ENCODE results near the gene PAPLN.

Gene PAPLN

DNA sequence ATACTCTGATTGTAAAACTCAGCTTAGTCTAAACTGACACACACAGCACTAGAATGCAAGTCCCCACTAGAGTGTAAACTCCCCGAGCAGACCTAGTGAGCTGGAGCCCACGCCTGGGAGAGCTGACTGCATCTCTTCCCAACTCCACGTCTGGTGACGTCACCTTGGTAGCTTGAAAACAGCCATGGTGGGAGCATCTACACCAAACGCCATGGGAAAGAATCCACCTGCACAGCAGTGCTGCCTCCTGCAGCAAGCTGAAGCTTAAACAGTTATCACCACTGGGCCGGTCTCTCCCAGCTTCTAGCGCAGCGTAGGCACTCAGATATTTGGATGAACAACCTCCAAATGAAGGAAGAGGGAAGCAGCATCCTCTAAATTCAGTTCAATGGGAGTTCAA is 4.3 kb upstream of the PAPLN start:
- DNase-seq (ENCODE audit: low spot score) = no peak

DNA sequence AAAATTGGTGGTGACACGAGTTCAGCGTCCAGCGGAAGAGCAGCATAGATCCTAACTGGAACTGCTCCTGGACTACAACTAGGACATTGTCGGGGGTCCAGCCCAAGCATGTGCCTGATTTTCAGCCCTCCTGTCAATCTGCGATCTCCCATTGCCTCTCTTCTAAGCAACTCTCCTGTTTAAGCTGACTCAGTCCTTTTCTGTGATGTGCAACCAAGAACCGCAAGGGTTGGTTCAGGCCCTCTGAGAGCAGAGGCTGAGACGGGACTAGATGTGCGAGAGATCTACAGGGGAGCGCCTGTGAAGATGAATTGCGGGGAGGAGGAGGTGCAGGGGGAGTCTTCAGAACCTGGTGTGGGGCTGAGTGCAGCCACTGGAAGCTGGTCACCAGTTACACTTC is 3.7 kb upstream of the PAPLN start:
- peak; percentile 34 for DNase-seq (ENCODE audit: low spot score)

DNA sequence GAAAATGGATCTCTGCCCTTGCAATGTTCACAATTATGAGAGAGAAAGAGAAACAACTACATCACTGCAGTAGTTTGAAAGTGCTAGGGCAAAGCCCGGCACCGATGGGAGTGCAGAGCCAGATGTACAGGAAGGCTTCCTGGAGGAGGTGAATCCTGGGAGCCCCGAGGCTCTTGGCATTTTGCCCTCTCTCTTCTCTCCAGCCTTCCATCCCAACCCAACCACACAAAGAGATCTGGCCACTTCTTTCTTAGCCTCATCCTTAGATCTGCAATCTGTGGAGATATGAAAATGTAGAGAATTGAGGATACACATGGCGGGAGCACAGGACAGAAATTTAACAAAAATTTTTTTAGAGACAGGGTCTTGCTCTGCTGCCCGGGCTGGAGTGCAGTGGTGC is 3.3 kb upstream of the PAPLN start:
- DNase-seq (ENCODE audit: low spot score) = peak; percentile 46

DNA sequence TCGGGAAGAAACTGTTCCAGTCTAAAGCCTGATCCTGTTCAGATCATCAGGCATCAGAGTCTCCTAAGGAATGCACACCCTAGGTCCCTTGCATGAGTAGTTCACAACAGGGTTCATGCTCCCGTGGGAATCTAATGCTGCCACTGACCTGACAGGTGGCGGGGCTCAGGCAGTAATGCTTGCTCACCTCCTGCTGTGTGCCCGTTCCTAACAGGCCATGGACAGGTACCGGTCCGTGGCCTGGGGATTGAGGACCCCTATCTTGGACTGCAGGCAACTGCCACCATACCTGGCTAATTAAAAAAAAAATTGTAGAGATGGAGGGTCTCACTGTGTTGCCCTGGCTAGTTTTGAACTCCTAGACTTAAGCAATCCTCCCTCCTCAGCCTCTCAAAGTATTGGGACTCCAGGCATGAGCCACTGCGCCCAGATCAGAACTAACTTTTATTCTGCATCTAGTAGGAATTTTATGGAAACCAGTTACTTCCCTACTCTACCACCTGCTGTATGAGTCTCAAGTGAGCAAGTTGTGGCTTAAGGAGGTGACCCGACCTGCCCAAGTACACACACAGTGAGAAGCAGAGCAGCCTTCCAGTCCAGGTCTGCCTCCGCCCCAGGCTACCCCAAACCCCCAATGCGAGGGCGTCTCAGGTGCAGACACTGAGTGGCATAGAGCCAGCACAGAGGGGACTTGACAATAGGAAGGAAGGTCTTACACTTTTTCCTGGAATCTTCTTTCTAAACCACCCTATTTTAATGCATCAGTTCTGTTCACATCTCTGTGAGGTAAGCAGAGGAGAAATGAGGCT is 2.5 kb upstream of the PAPLN start:
- peak; percentile 25 for DNase-seq (ENCODE audit: low spot score)

DNA sequence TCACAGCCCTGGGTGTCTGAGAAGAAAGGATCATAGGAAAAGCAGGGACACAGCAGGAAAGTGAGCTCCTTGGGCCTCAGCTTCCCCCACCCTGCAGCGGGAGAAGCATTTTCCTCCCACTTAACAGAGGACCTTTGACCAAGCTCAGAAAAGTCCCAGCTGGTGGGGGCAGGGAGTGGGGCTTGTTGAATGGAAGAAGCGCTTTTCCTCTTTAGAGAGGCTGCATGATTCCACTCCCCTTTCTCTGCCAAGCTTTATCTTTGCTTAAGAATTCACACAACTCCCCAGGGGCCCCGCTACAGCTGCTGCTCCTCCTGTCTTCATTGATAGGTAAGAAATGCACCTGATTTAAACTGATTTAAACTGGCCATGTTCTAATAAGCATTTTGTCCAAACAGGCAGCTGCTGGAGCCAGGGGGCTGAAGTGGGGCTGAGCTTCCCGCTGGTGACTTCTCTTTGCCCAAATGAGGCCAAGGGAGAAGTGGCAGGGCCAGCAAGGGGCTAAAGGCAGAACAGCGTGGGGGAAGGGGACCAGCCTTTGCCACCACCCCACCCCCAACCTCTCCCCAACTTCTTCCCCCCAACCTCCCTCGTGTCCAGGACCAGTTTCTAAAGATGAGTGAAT is 1.7 kb upstream of the PAPLN start:
- DNase-seq (ENCODE audit: low spot score) = peak; percentile 65

DNA sequence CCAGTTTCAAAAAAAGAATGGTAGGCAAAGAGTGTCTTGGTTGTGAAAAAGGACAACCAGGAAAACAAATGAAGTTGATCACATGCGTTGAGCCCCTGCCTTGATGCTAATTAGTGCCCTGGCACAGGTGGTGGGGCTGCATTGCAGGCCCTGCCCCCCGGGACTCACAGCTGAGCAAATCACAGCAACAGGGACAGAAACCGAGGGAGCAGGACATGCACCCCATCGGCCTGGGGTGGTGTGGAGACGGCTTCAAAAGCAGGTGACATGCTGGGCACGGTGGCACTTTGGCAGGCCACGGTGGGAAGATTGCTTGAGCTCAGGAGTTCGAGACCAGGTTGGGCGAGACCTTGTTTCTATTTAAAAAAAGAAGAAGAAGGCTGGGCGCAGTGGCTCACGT is 1.1 kb upstream of the PAPLN start:
- DNase-seq (ENCODE audit: low spot score) = peak; percentile 47

DNA sequence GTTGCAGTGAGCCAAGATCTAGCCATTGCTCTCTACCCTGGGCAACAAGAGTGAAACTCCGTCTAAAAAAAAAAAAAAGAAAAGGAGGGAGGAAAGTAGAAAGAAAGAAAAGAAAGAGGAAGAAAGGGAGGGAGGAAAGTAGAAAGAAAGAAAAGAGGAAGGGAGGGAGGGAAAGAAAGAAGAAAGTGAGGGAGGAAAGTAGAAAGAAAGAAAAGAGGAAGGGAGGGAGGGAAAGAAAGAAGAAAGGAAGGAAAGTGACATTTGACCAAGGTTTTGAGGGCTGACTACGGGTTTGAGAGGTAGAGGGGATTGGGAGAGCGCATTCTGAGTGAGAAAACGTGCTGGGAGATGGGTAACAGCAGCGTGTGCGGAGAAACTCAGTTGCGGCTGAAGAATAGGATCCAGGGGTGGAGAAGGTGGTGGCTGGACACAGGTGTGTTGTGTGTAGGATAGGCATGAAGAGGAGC is 521 bp upstream of the PAPLN start:
- DNase-seq (ENCODE audit: low spot score) = no peak

DNA sequence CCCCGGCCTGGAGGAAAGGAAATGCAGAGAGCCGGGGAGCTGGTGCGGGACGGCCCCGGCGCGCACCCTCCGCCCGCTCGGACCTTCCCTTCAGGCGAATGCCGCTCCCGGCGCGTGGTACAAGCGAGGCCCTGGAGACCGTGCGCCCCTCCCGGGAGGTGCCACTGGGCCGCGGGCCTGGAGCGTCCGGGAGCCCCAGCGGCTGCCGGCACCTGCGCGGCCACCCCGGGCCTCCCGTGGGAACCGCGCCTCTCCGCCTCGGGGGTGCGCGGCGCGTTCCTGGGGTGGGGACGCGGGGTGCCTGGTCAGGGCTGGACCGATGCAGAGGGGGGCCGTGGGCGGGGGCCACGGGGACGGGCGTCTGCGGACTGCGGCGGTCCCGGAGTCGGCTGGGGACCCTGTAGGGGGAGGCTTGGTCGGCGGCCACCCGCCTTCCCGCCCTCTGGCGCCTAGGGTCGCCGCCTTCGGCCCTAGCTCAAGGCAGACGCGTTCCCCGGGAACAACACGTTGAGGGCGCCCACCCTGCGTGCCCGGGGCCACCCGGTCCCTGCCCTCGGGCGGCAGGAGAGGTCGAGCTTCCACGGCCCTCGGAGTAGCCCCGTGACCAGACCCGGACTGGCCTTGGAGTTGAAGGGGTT is 599 bp downstream of the PAPLN start:
- no peak for DNase-seq (ENCODE audit: low spot score)

DNA sequence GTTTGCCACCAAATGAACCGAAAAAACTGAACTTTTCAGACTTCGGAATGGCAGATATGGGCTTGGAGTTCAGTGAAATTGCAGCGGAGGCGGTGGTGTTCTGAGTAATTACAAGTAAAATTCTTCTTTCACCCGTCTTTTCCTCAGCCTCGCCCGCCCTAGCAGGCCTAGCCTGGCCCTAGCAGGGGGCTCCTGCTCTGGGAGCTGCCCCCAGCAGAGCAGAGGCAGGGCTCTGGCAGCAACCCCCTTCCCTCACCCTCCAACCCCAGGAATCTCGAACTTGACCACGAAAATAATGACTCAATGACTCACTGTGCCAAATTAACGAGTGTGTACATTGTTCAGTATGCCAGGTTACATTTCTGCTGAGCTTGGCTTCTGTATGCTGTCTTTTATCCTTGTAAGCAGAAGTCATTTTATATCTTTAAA is 1.1 kb downstream of the PAPLN start:
- peak; percentile 53 for DNase-seq (ENCODE audit: low spot score)

DNA sequence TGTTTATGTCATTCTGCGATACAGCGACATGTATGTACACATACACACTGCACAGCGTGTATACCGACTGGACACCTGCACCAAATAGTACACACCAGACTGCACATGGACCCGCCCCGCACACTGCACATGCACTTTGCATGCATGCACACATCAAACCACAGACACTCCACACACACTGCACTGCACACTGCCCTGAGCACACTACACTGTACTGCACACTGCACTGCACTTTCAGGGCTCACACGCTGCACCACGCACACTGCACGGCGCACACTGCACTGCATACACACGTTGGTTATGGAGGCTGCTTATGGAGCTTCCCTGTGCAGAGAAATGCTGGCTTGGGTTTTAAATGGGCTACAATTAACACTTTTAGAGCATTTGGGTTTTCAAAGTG is 1.6 kb downstream of the PAPLN start:
- peak; percentile 40 for DNase-seq (ENCODE audit: low spot score)

DNA sequence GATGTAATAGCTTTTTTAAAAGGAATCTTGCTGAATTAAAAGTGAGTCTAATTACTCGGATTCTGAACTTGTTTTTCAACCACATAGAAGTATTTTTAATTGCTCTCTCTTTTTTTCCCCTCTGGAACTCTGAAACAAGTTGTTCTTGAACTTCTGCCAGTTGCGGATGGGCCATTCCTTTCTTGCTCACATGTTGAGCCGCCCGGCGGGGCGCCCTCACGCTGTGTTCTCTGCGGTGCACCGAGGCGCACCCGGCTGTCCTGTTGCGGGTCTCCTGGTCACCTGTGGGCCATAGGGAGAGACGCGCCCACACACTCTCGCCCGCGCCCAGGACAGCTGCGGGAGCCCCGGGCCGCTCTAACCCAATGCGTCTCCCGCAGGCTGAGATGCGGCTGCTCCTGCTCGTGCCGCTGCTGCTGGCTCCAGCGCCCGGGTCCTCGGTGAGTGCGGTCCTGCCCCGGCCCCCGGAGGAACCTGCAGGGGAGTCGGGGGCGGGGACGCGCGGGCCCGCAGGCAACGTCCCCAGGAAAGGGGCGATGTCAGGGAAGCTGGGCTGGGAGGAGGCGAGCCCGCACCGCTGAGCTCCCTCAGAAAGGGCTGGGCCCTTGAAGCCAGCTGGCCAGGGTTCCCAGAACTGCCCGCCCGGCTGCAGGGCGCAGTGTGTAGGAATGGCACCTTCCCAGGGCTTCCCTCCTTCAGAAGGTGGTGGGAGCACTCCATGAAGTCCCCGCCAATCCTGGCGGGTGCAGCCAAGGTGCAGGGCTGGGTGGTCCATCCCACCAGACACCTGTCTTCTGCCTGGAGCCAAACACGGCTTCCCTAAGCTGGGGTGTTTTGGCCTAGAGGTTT is 2.3 kb downstream of the PAPLN start:
- peak; percentile 63 for DNase-seq (ENCODE audit: low spot score)

DNA sequence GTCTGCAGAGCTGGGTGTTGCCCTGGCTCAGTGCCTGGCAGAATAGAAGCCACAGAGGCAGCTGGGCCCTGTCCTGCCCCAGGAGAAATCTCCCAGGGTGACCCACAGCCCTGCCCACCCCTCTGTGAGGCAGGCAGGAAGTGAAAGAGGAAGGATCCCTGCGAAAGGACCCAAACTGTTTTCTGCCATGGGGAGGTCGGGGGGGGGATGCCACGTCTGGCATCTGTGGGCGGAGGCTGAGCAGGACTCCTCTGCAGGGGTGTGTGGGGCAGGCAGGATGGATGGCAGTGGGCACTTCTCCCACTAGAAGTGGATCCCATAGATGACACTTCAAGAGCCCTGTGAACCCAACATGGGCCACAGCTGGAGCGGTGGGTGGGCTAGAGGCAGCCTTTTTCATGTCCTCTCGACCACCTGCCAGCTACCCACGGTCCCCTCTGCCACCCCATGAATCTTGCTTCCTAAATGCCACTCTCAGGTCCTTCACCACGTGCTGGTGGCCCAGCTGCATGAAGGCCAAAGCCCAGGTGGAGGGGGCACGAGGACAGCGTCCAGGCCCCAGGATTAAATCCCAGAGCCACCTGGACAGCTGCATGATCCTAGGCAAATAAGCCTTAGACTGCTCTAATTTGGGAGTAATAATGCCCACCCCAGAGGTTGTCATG is 3.6 kb downstream of the PAPLN start:
- DNase-seq (ENCODE audit: low spot score) = peak; percentile 51

DNA sequence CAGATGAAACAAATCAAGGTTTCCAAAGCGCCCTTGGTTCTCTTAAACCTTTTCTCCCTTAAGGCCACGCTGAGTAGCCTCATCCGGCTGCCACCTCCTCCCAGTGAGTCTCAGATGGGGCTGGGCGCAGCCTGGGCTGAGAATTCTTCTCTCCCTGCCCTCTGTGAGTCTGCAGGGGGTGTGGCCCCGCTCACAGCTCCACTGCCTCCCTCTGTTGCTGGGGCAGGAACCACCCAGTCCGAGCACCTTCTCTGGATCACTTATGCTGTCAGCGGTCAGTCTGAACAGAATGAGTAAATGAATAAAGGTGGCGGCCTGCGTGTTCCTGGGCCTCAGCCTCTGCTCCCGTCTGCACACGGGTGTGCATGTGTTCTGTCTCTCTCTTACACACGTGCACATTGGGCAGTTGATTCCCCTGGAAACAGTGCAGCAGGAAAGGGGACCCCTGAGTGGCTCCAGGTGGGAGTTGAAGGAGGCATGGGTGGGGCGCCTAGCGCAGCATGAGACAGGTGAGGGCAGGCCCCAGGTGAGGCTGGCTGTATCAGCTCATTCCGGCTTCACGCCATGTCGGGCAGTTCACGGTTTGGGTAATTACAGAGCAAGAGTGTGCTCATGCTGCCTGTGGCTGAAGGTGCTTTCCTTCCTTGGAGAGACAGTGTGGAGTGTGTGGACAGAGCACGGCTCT is 4.3 kb downstream of the PAPLN start:
- DNase-seq (ENCODE audit: low spot score) = peak; percentile 12

DNA sequence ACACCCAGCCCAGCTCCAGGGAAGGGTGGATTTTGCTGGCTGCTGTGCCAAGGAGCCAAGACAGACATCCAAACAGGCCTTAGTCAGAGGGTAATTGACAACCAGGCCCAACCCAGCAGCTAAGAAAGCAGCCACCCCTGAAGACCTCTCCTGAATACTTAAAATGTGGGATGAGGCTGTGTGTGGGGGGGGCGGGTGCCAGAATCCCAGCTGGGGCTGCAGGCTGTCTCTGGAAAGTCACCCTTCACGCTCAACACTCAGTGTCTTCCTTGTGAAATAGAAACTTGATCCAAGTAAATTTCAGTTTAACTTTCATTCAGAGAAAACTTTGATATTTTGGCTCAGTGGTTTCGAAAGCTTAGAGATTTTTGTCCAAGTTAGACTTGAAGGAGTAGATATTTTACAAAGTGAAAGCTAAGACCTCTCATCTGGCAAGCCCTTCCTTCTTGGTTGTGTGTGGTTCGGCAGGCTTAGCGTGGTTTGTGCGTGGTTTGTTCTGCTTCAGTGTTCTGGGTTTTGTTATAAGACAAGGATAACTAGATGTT is 5.1 kb downstream of the PAPLN start:
- no peak for DNase-seq (ENCODE audit: low spot score)

DNA sequence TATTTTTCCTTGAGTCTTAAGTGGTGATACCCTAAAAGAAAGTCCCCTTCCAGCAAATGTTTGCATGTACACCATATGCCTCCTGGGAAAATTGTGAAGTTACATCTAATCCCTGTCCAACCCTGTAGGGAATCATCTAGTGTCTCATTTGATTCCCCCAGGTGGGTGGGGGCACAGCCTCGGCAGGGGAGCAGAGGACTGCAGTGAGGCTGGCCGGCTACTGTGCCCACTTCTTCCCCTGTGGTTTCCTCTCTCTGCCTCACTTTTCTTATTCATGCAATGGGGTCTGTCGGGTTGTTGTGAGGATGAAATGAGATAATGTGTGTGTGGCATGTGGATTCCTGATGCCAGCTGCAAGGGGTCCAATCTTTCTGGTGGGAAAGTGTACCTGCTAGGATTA is 6.0 kb downstream of the PAPLN start:
- DNase-seq (ENCODE audit: low spot score) = no peak

DNA sequence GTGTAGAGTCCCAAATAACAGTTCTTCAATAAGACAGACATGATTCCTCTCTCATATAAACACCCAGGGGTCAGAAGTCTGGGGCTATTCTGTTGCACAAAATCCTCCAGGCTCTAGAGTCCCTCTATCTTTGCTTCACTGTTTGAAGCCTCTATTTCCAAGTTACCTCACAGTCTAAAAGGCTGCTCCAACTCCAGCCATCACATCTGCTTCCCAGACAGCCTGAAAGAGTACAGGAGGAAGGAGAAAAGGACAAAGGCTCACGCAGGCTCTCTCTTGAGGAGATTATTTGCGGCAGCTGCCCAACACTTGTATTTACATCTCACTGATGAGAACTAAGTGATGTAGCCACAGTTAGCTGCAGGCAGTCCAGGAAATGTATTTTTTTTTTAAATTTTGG is 6.4 kb downstream of the PAPLN start:
- no peak for DNase-seq (ENCODE audit: low spot score)

DNA sequence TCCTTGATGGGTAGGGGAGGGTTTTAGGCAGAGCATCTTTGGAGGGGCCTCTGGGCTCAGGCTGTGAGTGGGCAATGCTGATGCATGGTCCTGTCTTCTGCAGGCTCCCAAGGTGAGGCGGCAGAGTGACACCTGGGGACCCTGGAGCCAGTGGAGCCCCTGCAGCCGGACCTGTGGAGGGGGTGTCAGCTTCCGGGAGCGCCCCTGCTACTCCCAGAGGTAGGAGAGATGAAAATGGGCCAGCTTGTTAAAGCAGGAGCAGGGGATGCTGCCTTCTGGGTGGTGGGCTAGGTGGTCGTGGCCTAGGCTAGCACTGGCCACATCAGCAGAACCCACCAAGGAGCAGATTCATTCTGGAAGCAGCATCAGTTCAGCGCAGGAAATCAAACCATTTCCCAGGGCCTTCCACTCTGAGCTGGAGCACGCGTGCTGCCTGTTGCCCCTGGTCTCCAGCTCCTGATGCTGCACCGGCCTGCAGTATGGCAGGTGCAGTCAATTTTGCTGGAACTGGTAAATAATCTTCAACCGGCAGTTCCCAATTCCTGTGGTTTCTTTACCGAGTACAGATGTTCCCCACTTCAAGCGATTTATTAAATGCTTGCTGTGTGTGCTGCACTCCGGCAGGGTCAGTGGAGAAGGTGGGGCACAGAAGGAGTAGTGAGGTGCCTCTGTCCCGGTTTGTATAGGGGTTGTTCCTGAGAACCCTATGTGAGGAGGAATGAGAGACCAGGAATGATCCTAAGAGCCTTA is 7.4 kb downstream of the PAPLN start:
- DNase-seq (ENCODE audit: low spot score) = no peak

DNA sequence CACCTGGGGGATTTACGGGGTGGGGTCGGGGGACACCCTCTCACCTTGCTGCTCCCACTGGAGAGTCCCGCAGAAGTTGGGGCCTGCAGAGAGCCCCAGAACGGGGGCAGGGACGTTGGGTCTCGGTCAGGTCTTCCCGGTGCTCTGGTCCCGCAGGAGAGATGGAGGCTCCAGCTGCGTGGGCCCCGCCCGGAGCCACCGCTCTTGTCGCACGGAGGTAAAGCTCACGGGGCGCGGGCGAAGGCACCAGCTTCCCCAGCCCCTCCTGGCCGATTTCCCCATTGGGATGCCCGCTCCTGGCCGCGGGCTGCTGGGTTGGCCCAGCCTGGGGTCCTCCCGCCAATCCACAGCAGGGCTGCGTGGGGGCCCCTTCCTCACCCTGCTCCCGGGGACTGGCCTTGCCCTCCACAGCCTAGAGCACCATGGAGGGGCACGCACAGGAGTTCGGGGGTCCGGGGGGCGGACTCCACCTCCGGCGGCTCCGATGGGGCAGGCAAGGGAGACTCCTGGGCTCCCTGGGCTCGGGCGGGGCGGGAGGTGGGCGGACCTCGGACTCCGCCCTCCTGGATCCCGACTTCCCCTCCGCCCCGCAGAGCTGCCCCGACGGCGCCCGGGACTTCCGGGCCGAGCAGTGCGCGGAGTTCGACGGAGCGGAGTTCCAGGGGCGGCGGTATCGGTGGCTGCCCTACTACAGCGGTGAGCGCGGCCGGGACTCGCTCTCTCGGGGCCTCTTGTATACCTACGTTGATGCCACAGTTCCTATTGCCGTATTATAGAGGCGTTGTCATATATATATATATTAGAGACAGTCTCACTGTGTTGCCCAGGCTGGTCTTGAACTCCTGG is 8.4 kb downstream of the PAPLN start:
- DNase-seq (ENCODE audit: low spot score) = no peak
